Liver (tissue), 9 donors: ENCODE measurements around the gene CAMSAP2. TPM values are rescaled to one million over a fixed set of nuclear protein-coding genes. Genes with fewer than 3 reads are reported as not detected.

Source experiments
- DNase-seq: peaks from one replicate; pipeline ENCODE4 v3.0.0-alpha.2; 2017; ENCODE audit warnings: low spot score
- H3K27ac ChIP-seq, 2 donors: one replicate each; pipeline ENCODE4 v1.7.0; 2013; ENCODE audit warnings: inconsistent platforms in 2 of 2, low read length in 2 of 2, control low read depth in 1 of 2, low read depth in 1 of 2, mild to moderate bottlenecking in 1 of 2
- H3K27me3 ChIP-seq, 4 donors: one replicate each; pipeline versions ENCODE4 v1.6.1 to v1.7.0; 2013; ENCODE audit warnings: low read length in 3 of 4, inconsistent platforms in 1 of 4, mild to moderate bottlenecking in 1 of 4, moderate library complexity in 1 of 4; ENCODE audit not compliant: control insufficient read depth in 4 of 4, insufficient read depth in 4 of 4
- H3K36me3 ChIP-seq, 4 donors: one replicate each; pipeline versions ENCODE4 v1.6.1 to v1.7.0; 2013; ENCODE audit warnings: low read length in 3 of 4, mild to moderate bottlenecking in 3 of 4, low read depth in 1 of 4, moderate library complexity in 1 of 4; ENCODE audit not compliant: control insufficient read depth in 4 of 4, insufficient read depth in 3 of 4
- H3K4me1 ChIP-seq, 4 donors: one replicate each; pipeline versions ENCODE4 v1.6.1 to v1.7.0; 2013; ENCODE audit warnings: low read length in 3 of 4, mild to moderate bottlenecking in 3 of 4, moderate library complexity in 1 of 4; ENCODE audit not compliant: control insufficient read depth in 4 of 4, insufficient read depth in 4 of 4
- H3K4me3 ChIP-seq, 3 donors: one replicate each; pipeline versions ENCODE4 v1.6.1 to v1.7.0; 2013; ENCODE audit warnings: low read length in 3 of 3, control low read depth in 1 of 3, low read depth in 1 of 3, mild to moderate bottlenecking in 1 of 3
- H3K9ac ChIP-seq, 2 donors: one replicate each; pipeline ENCODE4 v1.7.0; 2013; ENCODE audit warnings: low read length in 2 of 2, mild to moderate bottlenecking in 2 of 2, moderate library complexity in 2 of 2, control low read depth in 1 of 2, low read depth in 1 of 2
- H3K9me3 ChIP-seq, 4 donors: one replicate each; pipeline versions ENCODE4 v1.6.1 to v1.7.0; 2013; ENCODE audit warnings: low read length in 3 of 4; ENCODE audit not compliant: control insufficient read depth in 4 of 4
- ATF3 ChIP-seq: IDR thresholded peaks from 2 replicates; pipeline ENCODE4 v1.6.1; 2016; ENCODE audit warnings: antibody characterized with exemption
- EGR1 ChIP-seq, 2 donors: IDR thresholded peaks; 2 replicates each; pipeline ENCODE4 v1.6.1; 2016 to 2018; ENCODE audit warnings: antibody characterized with exemption in 2 of 2, low read depth in 2 of 2
- FOXA1 ChIP-seq: IDR thresholded peaks from 2 replicates; pipeline ENCODE4 v1.6.1; 2016; ENCODE audit warnings: antibody characterized with exemption
- FOXA2 ChIP-seq: IDR thresholded peaks from 2 replicates; pipeline ENCODE4 v1.6.1; 2016; ENCODE audit warnings: antibody characterized with exemption
- GABPA ChIP-seq, 2 donors: IDR thresholded peaks in 1 of 2; conservative IDR thresholded peaks in 1 of 2; 2 replicates each; pipeline ENCODE4 v1.6.1; 2016; ENCODE audit warnings: antibody characterized with exemption in 2 of 2, mild to moderate bottlenecking in 1 of 2, moderate library complexity in 1 of 2
- HNF4G ChIP-seq: IDR thresholded peaks from 2 replicates; pipeline ENCODE4 v1.6.1; 2016; ENCODE audit warnings: antibody characterized with exemption
- JUND ChIP-seq, 2 donors: IDR thresholded peaks; 2 replicates each; pipeline ENCODE4 v1.6.1; 2016; ENCODE audit warnings: antibody characterized with exemption in 2 of 2
- MAX ChIP-seq: IDR thresholded peaks from 2 replicates; pipeline ENCODE4 v1.6.1; 2016; ENCODE audit warnings: antibody characterized with exemption
- NR2F2 ChIP-seq: IDR thresholded peaks from 2 replicates; pipeline ENCODE4 v1.6.1; 2016; ENCODE audit warnings: antibody characterized with exemption
- REST ChIP-seq: IDR thresholded peaks from 2 replicates; pipeline ENCODE4 v1.6.1; 2016; ENCODE audit warnings: antibody characterized with exemption, mild to moderate bottlenecking
- RXRA ChIP-seq, 2 donors: IDR thresholded peaks; 2 replicates each; pipeline ENCODE4 v1.6.1; 2017 to 2018; ENCODE audit warnings: antibody characterized with exemption in 2 of 2, mild to moderate bottlenecking in 1 of 2
- SP1 ChIP-seq: IDR thresholded peaks from 2 replicates; pipeline ENCODE4 v1.6.1; 2018; ENCODE audit warnings: antibody characterized with exemption, mild to moderate bottlenecking
- YY1 ChIP-seq: IDR thresholded peaks from 2 replicates; pipeline ENCODE4 v1.6.1; 2016; ENCODE audit warnings: antibody characterized with exemption, mild to moderate bottlenecking
- ZBTB33 ChIP-seq: IDR thresholded peaks from 2 replicates; pipeline ENCODE4 v1.6.1; 2016; ENCODE audit warnings: antibody characterized with exemption
- WGBS: extraction: QIAGEN DNeasy Blood & Tissue Kit; methylation state at CpG from one replicate; pipeline ENCODE4 v1.1.7; 2013; 5-methylcytosine and 5-hydroxymethylcytosine counted together
- polyA plus RNA-seq, 2 donors: library from polyadenylated mRNA; stranded (reverse) in 1 of 2; unstranded in 1 of 2; fragments of 200-250 nt in 1 of 2; fragments of >200 nt in 1 of 2; fragmentation: Nextera tagmentation in 1 of 2; extraction: Ambion mirVana in 1 of 2; gene quantifications; one replicate each; pipeline versions ENCODE4 v1.2.1 to v1.2.3, GENCODE V29; 2013 to 2015
- total RNA-seq, 2 donors: library from RNA; depleted of rRNA; stranded (reverse); fragments of >200 nt; gene quantifications; one replicate each; pipeline ENCODE4 v1.2.3, GENCODE V29; 2014
- donor health status: healthy.
- donor health status: healthy.
- donor health status: healthy.
- donor health status: healthy.
- donor health status: healthy.

Gene CAMSAP2
- total and polyA plus RNA-seq, 4 donors, result 1.9 to 8.6 (median 3.5) TPM

GRCh38 chr1:200880212-200880611 is 141.5 kb downstream of the CAMSAP2 start:
- no peak overlapping the region for H3K4me3 ChIP-seq
- WGBS, result 81% methylated on average over 3 of the region's 3 CpGs

GRCh38 chr1:200883118-200883517 is 144.4 kb downstream of the CAMSAP2 start:
- Histone ChIP-seq H3K4me1 (peaks cover 0 to under 1% (median under 1%) of the 10 kb centered on the region in 4 donors), H3K27ac (no peak overlapping the region), H3K27me3 (peaks cover 0 to 2% (median 0%) of the 10 kb centered on the region in 4 donors), H3K9me3 (no peaks in the 10 kb centered on the region), H3K9ac (no peak overlapping the region), H3K4me3 (no peak overlapping the region), H3K36me3 (no peaks in the 10 kb centered on the region)
- WGBS, result 97% methylated on average over 3 of the region's 3 CpGs
- no peak for DNase-seq
- TF ChIP-seq YY1 (no peak), REST (no peak), GABPA (IDR thresholded peaks at IDR 0.05 in 1 of 2, conservative IDR thresholded peaks at IDR 0.05 in 1 of 2) (no peak), ATF3 (no peak), ZBTB33 (no peak)

More at GRCh38 chr1:200880212-200880611, 141.5 kb downstream of the CAMSAP2 start:
- Histone ChIP-seq H3K36me3 (no peaks in the 10 kb centered on the region), H3K27me3 (peaks cover 0 to 4% (median 0%) of the 10 kb centered on the region in 4 donors), H3K9ac (no peak overlapping the region), H3K9me3 (no peaks in the 10 kb centered on the region), H3K4me1 (no peaks in the 10 kb centered on the region), H3K27ac (no peak overlapping the region)
- no peak for DNase-seq
- TF ChIP-seq RXRA (IDR thresholded peaks at IDR 0.05) (no peak), ATF3 (no peak), NR2F2 (no peak), HNF4G (no peak), YY1 (no peak), JUND (IDR thresholded peaks at IDR 0.05) (no peak), FOXA1 (no peak), SP1 (no peak), GABPA (IDR thresholded peaks at IDR 0.05 in 1 of 2, conservative IDR thresholded peaks at IDR 0.05 in 1 of 2) (no peak), MAX (no peak), EGR1 (IDR thresholded peaks at IDR 0.05; ENCODE audit: low read depth in 2 of 2) (no peak), FOXA2 (no peak), REST (no peak), ZBTB33 (no peak)
